T-cell (primary cell): ENCODE measurements around the gene OLIG1. TPM values are rescaled to one million over a fixed set of nuclear protein-coding genes. Genes with fewer than 3 reads are reported as not detected.
A peak's percentile ranks its signal among the peaks of the same experiment; 100 is the strongest.

Experiments used
- ATAC-seq, 4 experiments: fragments of 200-7000 bp in 3 of 4; fragments of 150-1000 bp in 1 of 4; cut with Tn5 transposase; replicated peaks in 1 of 4; 1 replicate in 3 of 4; 2 replicates in 1 of 4; pipeline ENCODE4 v1.10.0; 2021; ENCODE audit warnings: moderate library complexity in 3 of 4, mild to moderate bottlenecking in 2 of 4, moderate number of reproducible peaks in 1 of 4
- CTCF ChIA-PET, 2 donors: fragments of 300-600 bp; sonication (Branson Sonifier 250); formaldehyde crosslinking; loops; one replicate each; lab custom pipeline; 2022; ENCODE audit warnings: antibody characterized with exemption in 2 of 2; lab: Charles Lee
- POLR2A ChIA-PET, 2 donors: fragments of 300-600 bp; sonication (Branson Sonifier 250); formaldehyde crosslinking; loops; one replicate each; lab custom pipeline; 2022; ENCODE audit warnings: antibody characterized with exemption in 2 of 2; lab: Charles Lee
- DNase-seq, 35 experiments: peaks; one replicate each; pipeline versions ENCODE4 v3.0.0 to v3.0.0-alpha.2; 2013 to 2023
- H3K27ac ChIP-seq: one replicate; pipeline ENCODE4 v1.5.1; 2013; ENCODE audit warnings: low read length
- H3K27me3 ChIP-seq, 2 experiments: replicated peaks in 1 of 2; 1 replicate in 1 of 2; 2 replicates in 1 of 2; pipeline versions ENCODE4 v1.6.1 to v1.7.0; 2013; ENCODE audit warnings: low read length in 1 of 2, mixed read lengths in 1 of 2; ENCODE audit not compliant: control insufficient read depth in 2 of 2, insufficient read depth in 2 of 2; ENCODE audit errors: extremely low read depth in 1 of 2
- H3K36me3 ChIP-seq, 2 donors: 1 replicate in 1 of 2; 2 replicates in 1 of 2; pipeline versions ENCODE4 v1.6.1 to v1.7.0; 2013; ENCODE audit warnings: low read length in 1 of 2; ENCODE audit not compliant: control insufficient read depth in 2 of 2, insufficient read depth in 1 of 2; ENCODE audit errors: extremely low read depth in 1 of 2
- H3K4me1 ChIP-seq, 2 experiments: 1 replicate in 1 of 2; 2 replicates in 1 of 2; pipeline versions ENCODE4 v1.6.1 to v1.7.0; 2013; ENCODE audit warnings: low read length in 2 of 2, mixed read lengths in 1 of 2; ENCODE audit not compliant: insufficient read depth in 2 of 2, control insufficient read depth in 1 of 2; ENCODE audit errors: extremely low read depth in 1 of 2
- H3K4me3 ChIP-seq, 2 donors: 1 replicate in 1 of 2; 2 replicates in 1 of 2; pipeline versions ENCODE4 v1.5.1 to v1.7.0; 2013; ENCODE audit warnings: mild to moderate bottlenecking in 2 of 2, low read length in 1 of 2, moderate library complexity in 1 of 2; ENCODE audit not compliant: control insufficient read depth in 1 of 2; ENCODE audit errors: extremely low read depth in 1 of 2
- H3K9me3 ChIP-seq: 2 replicates; pipeline ENCODE4 v1.7.0; 2013
- H3K27ac Mint-ChIP-seq, 2 donors: one replicate each; pipeline ENCODE4 v1.8.0; 2020 to 2021; ENCODE audit warnings: mild to moderate bottlenecking in 2 of 2, mixed read lengths in 2 of 2
- H3K27me3 Mint-ChIP-seq, 2 donors: one replicate each; pipeline ENCODE4 v1.8.0; 2021 to 2022; ENCODE audit warnings: mixed read lengths in 2 of 2
- H3K36me3 Mint-ChIP-seq: one replicate; pipeline ENCODE4 v1.8.0; 2021; ENCODE audit warnings: mixed read lengths
- H3K4me1 Mint-ChIP-seq, 3 donors: one replicate each; pipeline ENCODE4 v1.8.0; 2020 to 2022; ENCODE audit warnings: mixed read lengths in 3 of 3, mild to moderate bottlenecking in 1 of 3
- H3K4me3 Mint-ChIP-seq, 3 donors: one replicate each; pipeline ENCODE4 v1.8.0; 2020 to 2022; ENCODE audit warnings: mild to moderate bottlenecking in 3 of 3, mixed read lengths in 3 of 3, moderate library complexity in 3 of 3
- H3K9me3 Mint-ChIP-seq, 3 donors: one replicate each; pipeline ENCODE4 v1.8.0; 2020 to 2022; ENCODE audit warnings: mixed read lengths in 3 of 3
- WGBS: methylation state at CpG from one replicate; pipeline ENCODE4 v1.1.5; 2013; ENCODE audit warnings: missing lambda C conversion rate; ENCODE audit not compliant: insufficient coverage; 5-methylcytosine and 5-hydroxymethylcytosine counted together
- total RNA-seq, 35 experiments: library from RNA in 6 of 35; stranded (reverse) in 6 of 35; fragments of 120-200 nt in 1 of 35; gene quantifications; one replicate each; pipeline versions ENCODE4 v1.2.1 to v1.2.4 and lab custom pipeline; 2013 to 2026

The OLIG1 gene
- total RNA-seq, 5 donors from 2014 or later (not counting 1 experiment from before 2014, with no cell fraction given) = not detected

GRCh38 chr21:33057385-33057940 lies 12.5 kb upstream of the OLIG1 start:
- Mint-ChIP-seq H3K27me3 (peaks cover 21 to 22% of the 10 kb centered on the region in 2 donors), H3K4me3 (no peak overlapping the region), H3K9me3 (no peaks in the 10 kb centered on the region), H3K27ac (no peak overlapping the region), H3K36me3 (no peaks in the 10 kb centered on the region), H3K4me1 (peaks cover 4 to 8% (median 8%) of the 10 kb centered on the region in 3 donors)
- no peak for ATAC-seq
- ChIA-PET POLR2A (no interaction called here), CTCF (no interaction called here)
- no peaks in the 10 kb centered on the region for H3K9me3 ChIP-seq
- H3K27ac ChIP-seq = no peak overlapping the region
- H3K36me3 ChIP-seq = no peaks in the 10 kb centered on the region
- 84% methylated on average over 10 of the region's 11 CpGs for WGBS
- peaks cover 0 to 14% of the 10 kb centered on the region in 2 experiments for H3K27me3 ChIP-seq
- no peak for DNase-seq
- peaks cover 0 to 7% of the 10 kb centered on the region in 2 experiments for H3K4me1 ChIP-seq
- no peak overlapping the region for H3K4me3 ChIP-seq

GRCh38 chr21:33058527-33058926 lies 11.4 kb upstream of the OLIG1 start:
- ChIA-PET POLR2A (no interaction called here), CTCF (no interaction called here)
- no peak for ATAC-seq
- H3K9me3 ChIP-seq = no peaks in the 10 kb centered on the region
- Mint-ChIP-seq H3K4me1 (peaks cover 4 to 8% (median 8%) of the 10 kb centered on the region in 3 donors), H3K27me3 (peaks cover 27 to 28% of the 10 kb centered on the region in 2 donors), H3K27ac (no peak overlapping the region), H3K4me3 (no peak overlapping the region), H3K9me3 (no peaks in the 10 kb centered on the region), H3K36me3 (no peaks in the 10 kb centered on the region)
- no peak overlapping the region for H3K27ac ChIP-seq
- no peak overlapping the region for H3K4me3 ChIP-seq
- no peaks in the 10 kb centered on the region for H3K36me3 ChIP-seq
- no peak for DNase-seq
- 92% methylated on average over 4 of the region's 6 CpGs for WGBS
- peaks cover 0 to 7% of the 10 kb centered on the region in 2 experiments for H3K4me1 ChIP-seq
- peaks cover 0 to 17% of the 10 kb centered on the region in 2 experiments for H3K27me3 ChIP-seq

- 85% methylated on average over 5 of the region's 6 CpGs for WGBS
- Histone ChIP-seq H3K27ac (no peak overlapping the region), H3K27me3 (peaks cover 0 to 21% of the 10 kb centered on the region in 2 experiments), H3K9me3 (no peaks in the 10 kb centered on the region), H3K4me3 (no peak overlapping the region), H3K4me1 (peaks cover 0 to 7% of the 10 kb centered on the region in 2 experiments), H3K36me3 (no peaks in the 10 kb centered on the region)
- DNase-seq (no peak), ATAC-seq (no peak)
- no peak overlapping the region for H3K27ac Mint-ChIP-seq
- H3K36me3 Mint-ChIP-seq = no peaks in the 10 kb centered on the region
- POLR2A ChIA-PET = no interaction called here
- CTCF ChIA-PET = no interaction called here
- H3K9me3 Mint-ChIP-seq = no peaks in the 10 kb centered on the region
- H3K27me3 Mint-ChIP-seq = peaks cover 25 to 31% of the 10 kb centered on the region in 2 donors
- H3K4me3 Mint-ChIP-seq = no peak overlapping the region
- H3K4me1 Mint-ChIP-seq = peaks cover 4 to 8% (median 8%) of the 10 kb centered on the region in 3 donors
Observed at GRCh38 chr21:33058957-33059356, 11.0 kb upstream of the OLIG1 start.

- H3K36me3 Mint-ChIP-seq = no peaks in the 10 kb centered on the region
- no peak overlapping the region for H3K4me3 Mint-ChIP-seq
- POLR2A ChIA-PET = no interaction called here
- H3K4me1 Mint-ChIP-seq = peaks cover 4 to 8% (median 8%) of the 10 kb centered on the region in 3 donors
- peaks cover 0 to 7% of the 10 kb centered on the region in 2 experiments for H3K4me1 ChIP-seq
- 29% methylated on average over 1 of the region's 2 CpGs for WGBS
- DNase-seq (peak in 5 of 35 experiments; percentile 9 to 31 (median 17)), ATAC-seq (peak; percentile 14 to 40 (median 23))
- H3K27ac ChIP-seq = no peak overlapping the region
- peaks cover 21 to 32% of the 10 kb centered on the region in 2 donors for H3K27me3 Mint-ChIP-seq
- CTCF ChIA-PET = no interaction called here
- H3K9me3 ChIP-seq = no peaks in the 10 kb centered on the region
- no peaks in the 10 kb centered on the region for H3K36me3 ChIP-seq
- peaks cover 0 to 26% of the 10 kb centered on the region in 2 experiments for H3K27me3 ChIP-seq
- H3K4me3 ChIP-seq = no peak overlapping the region
- no peak overlapping the region for H3K27ac Mint-ChIP-seq
- no peaks in the 10 kb centered on the region for H3K9me3 Mint-ChIP-seq
Observed at GRCh38 chr21:33059380-33059841, 10.5 kb upstream of the OLIG1 start.

GRCh38 chr21:33061233-33061632 lies 8.7 kb upstream of the OLIG1 start:
- H3K4me3 ChIP-seq = no peak overlapping the region
- peaks cover 36 to 44% of the 10 kb centered on the region in 2 donors for H3K27me3 Mint-ChIP-seq
- no peaks in the 10 kb centered on the region for H3K9me3 ChIP-seq

GRCh38 chr21:33063375-33063883 lies 6.5 kb upstream of the OLIG1 start:
- POLR2A ChIA-PET = no interaction called here
- no peak for ATAC-seq

More at GRCh38 chr21:33061233-33061632, 8.7 kb upstream of the OLIG1 start:
- DNase-seq (no peak), ATAC-seq (no peak)
- Mint-ChIP-seq H3K4me3 (no peak overlapping the region), H3K9me3 (no peaks in the 10 kb centered on the region), H3K27ac (no peak overlapping the region), H3K4me1 (peaks cover 4 to 8% (median 8%) of the 10 kb centered on the region in 3 donors), H3K36me3 (no peaks in the 10 kb centered on the region)
- no peak overlapping the region for H3K27ac ChIP-seq
- H3K36me3 ChIP-seq = no peaks in the 10 kb centered on the region
- H3K4me1 ChIP-seq = peaks cover 0 to 7% of the 10 kb centered on the region in 2 experiments
- ChIA-PET POLR2A (interaction anchor here in 1 of 2 donors (0.6 kb wide), 1 partner anchor 163 kb away, joined by 3 read pairs; no protein-coding TSS in a partner anchor), CTCF (no interaction called here)
- peaks cover 0 to 30% of the 10 kb centered on the region in 2 experiments for H3K27me3 ChIP-seq
- WGBS = 97% methylated on average over 4 of the region's 4 CpGs

More at GRCh38 chr21:33063375-33063883, 6.5 kb upstream of the OLIG1 start:
- no peak overlapping the region for H3K27ac Mint-ChIP-seq
- H3K9me3 Mint-ChIP-seq = no peaks in the 10 kb centered on the region
- H3K4me1 ChIP-seq = peaks cover 0 to 7% of the 10 kb centered on the region in 2 experiments
- no peak overlapping the region for H3K27ac ChIP-seq
- H3K27me3 ChIP-seq = peaks cover 0 to 44% of the 10 kb centered on the region in 2 experiments
- no peak overlapping the region for H3K4me3 ChIP-seq
- H3K27me3 Mint-ChIP-seq = peaks cover 55 to 63% of the 10 kb centered on the region in 2 donors
- CTCF ChIA-PET = no interaction called here
- H3K36me3 Mint-ChIP-seq = no peaks in the 10 kb centered on the region
- peaks cover 4 to 8% (median 8%) of the 10 kb centered on the region in 3 donors for H3K4me1 Mint-ChIP-seq
- no peak for DNase-seq
- H3K4me3 Mint-ChIP-seq = no peak overlapping the region
- H3K9me3 ChIP-seq = no peaks in the 10 kb centered on the region
- no peaks in the 10 kb centered on the region for H3K36me3 ChIP-seq
- WGBS = no CpG with 5 or more reads among the region's 5 CpGs
